HCT116 (cell line): ENCODE measurements around the gene NCF4. TPM values are rescaled to one million over a fixed set of nuclear protein-coding genes. Genes with fewer than 3 reads are reported as not detected.
A peak's percentile ranks its signal among the peaks of the same experiment; 100 is the strongest.

ENCODE experiments used
- ATAC-seq: fragments of 200-7000 bp; cut with Tn5 transposase; 2 replicates; pipeline ENCODE4 v1.9.1; 2020; ENCODE audit warnings: mild to moderate bottlenecking, moderate library complexity
- BruUV-seq: library from RNA; stranded (reverse); fragments of 400-500 nt; replicated peaks from 2 replicates; lab custom pipeline; 2021; lab: Mats Ljungman, UMichigan
- CTCF ChIA-PET: fragments of 300-600 bp; sonication (Branson Sonifier 250); formaldehyde crosslinking; loops from one replicate; lab custom pipeline; 2021; ENCODE audit warnings: antibody characterized with exemption; lab: Charles Lee
- POLR2A ChIA-PET: fragments of 300-600, 350-600 bp; sonication (Branson Sonifier 250); formaldehyde crosslinking; loops from one replicate; lab custom pipeline; 2021; ENCODE audit warnings: antibody characterized with exemption; lab: Charles Lee
- RAD21 ChIA-PET, 2 experiments: fragments of 300-600 bp; sonication (Branson Sonifier 250); formaldehyde crosslinking; loops; one replicate each; lab custom pipeline; 2023; ENCODE audit warnings: low total read pairs in 2 of 2; ENCODE audit not compliant: uncharacterized antibody in 2 of 2, unreplicated experiment in 2 of 2, low non-redundant PET in 1 of 2; lab: Charles Lee
- DNase-seq: peaks from one replicate; pipeline ENCODE4 v3.0.0-alpha.2; 2010; ENCODE audit warnings: low read depth, low spot score
- H2AFZ ChIP-seq: fragments of 200-600 bp; shearing (Covaris generic), sonication (generic); 2 replicates; pipeline ENCODE4 v1.6.1; 2017; ENCODE audit warnings: low read depth, mixed run types, mixed read lengths, antibody characterized with exemption, low read length; ENCODE audit not compliant: poor library complexity, severe bottlenecking
- H3K27ac ChIP-seq: 2 replicates; pipeline ENCODE4 v1.5.1; 2012; ENCODE audit warnings: low read depth, low read length
- H3K27me3 ChIP-seq: fragments of 200-600 bp; sonication (generic); 2 replicates; pipeline ENCODE4 v1.6.1; 2016; ENCODE audit warnings: mixed run types, low read length, mixed read lengths; ENCODE audit not compliant: insufficient read depth
- H3K36me3 ChIP-seq, 2 experiments: fragments of 200-500 bp in 1 of 2; fragments of 200-600 bp in 1 of 2; sonication (Bioruptor generic) in 1 of 2; sonication (generic) in 1 of 2; 2 replicates each; pipeline versions ENCODE4 v1.5.1 to v1.6.1; 2014 to 2016; ENCODE audit warnings: low read length in 2 of 2, inconsistent platforms in 1 of 2, mixed read lengths in 1 of 2, mixed run types in 1 of 2; ENCODE audit not compliant: insufficient read depth in 2 of 2, control insufficient read depth in 1 of 2
- H3K4me1 ChIP-seq, 2 experiments: fragments of 200-600 bp in 1 of 2; sonication (generic) in 1 of 2; 2 replicates each; pipeline versions ENCODE4 v1.5.1 to v1.6.1; 2012 to 2017; ENCODE audit warnings: low read length in 2 of 2, inconsistent platforms in 1 of 2, mild to moderate bottlenecking in 1 of 2, mixed read lengths in 1 of 2, mixed run types in 1 of 2, moderate library complexity in 1 of 2; ENCODE audit not compliant: insufficient read depth in 2 of 2, control insufficient read depth in 1 of 2
- H3K4me2 ChIP-seq: fragments of 200-600 bp; sonication (generic); 2 replicates; pipeline ENCODE4 v1.6.1; 2017; ENCODE audit warnings: mixed run types, low read length, mixed read lengths
- H3K4me3 ChIP-seq, 2 experiments: fragments of 200-600 bp in 1 of 2; sonication (generic) in 1 of 2; replicated peaks in 1 of 2; 2 replicates each; pipeline ENCODE4 v1.5.1; 2011 to 2016; ENCODE audit warnings: low read length in 2 of 2, control low read depth in 1 of 2, low read depth in 1 of 2, mild to moderate bottlenecking in 1 of 2, mixed read lengths in 1 of 2, mixed run types in 1 of 2
- H3K79me2 ChIP-seq: fragments of 200-600 bp; sonication (generic); 2 replicates; pipeline ENCODE4 v1.6.1; 2017; ENCODE audit warnings: mild to moderate bottlenecking, mixed run types, low read length, moderate library complexity, mixed read lengths; ENCODE audit not compliant: insufficient read depth
- H3K9ac ChIP-seq: fragments of 200-600 bp; sonication (generic); 2 replicates; pipeline ENCODE4 v1.6.1; 2016; ENCODE audit warnings: low read length, mixed read lengths
- H3K9me2 ChIP-seq: fragments of 200-600 bp; sonication (generic), shearing (Covaris generic); 2 replicates; pipeline ENCODE4 v1.6.1; 2017; ENCODE audit warnings: mixed run types, mild to moderate bottlenecking, moderate library complexity; ENCODE audit not compliant: insufficient read depth
- H3K9me3 ChIP-seq, 2 experiments: fragments of 200-500 bp in 1 of 2; fragments of 200-600 bp in 1 of 2; sonication (Bioruptor generic) in 1 of 2; sonication (generic) in 1 of 2; 2 replicates each; pipeline ENCODE4 v1.6.1; 2014 to 2017; ENCODE audit warnings: low read length in 2 of 2, mixed read lengths in 2 of 2, inconsistent platforms in 1 of 2, low read depth in 1 of 2, mild to moderate bottlenecking in 1 of 2, mixed run types in 1 of 2, moderate library complexity in 1 of 2; ENCODE audit not compliant: control insufficient read depth in 1 of 2, insufficient read depth in 1 of 2
- H4K20me1 ChIP-seq: fragments of 200-600 bp; sonication (generic), shearing (Covaris generic); 2 replicates; pipeline ENCODE4 v1.6.1; 2017; ENCODE audit warnings: mixed run types, mild to moderate bottlenecking, moderate library complexity; ENCODE audit not compliant: insufficient read depth
- CEBPB ChIP-seq: IDR thresholded peaks from 2 replicates; pipeline ENCODE4 v1.6.1; 2012; ENCODE audit warnings: low read depth
- CTCF ChIP-seq, 3 experiments: fragments of 200-600 bp in 1 of 3; sonication (generic) in 1 of 3; IDR thresholded peaks in 2 of 3; conservative IDR thresholded peaks in 1 of 3; 2 replicates each; pipeline ENCODE4 v1.5.1; 2012 to 2017; ENCODE audit warnings: low read depth in 2 of 3, low read length in 2 of 3, antibody characterized with exemption in 1 of 3, borderline replicate concordance in 1 of 3, control low read depth in 1 of 3, mild to moderate bottlenecking in 1 of 3, mixed read lengths in 1 of 3, mixed run types in 1 of 3, moderate library complexity in 1 of 3; ENCODE audit not compliant: insufficient read depth in 1 of 3
- EGR1 ChIP-seq: IDR thresholded peaks from 2 replicates; pipeline ENCODE4 v1.6.1; 2012; ENCODE audit warnings: low read depth
- ELF1 ChIP-seq: IDR thresholded peaks from 2 replicates; pipeline ENCODE4 v1.6.1; 2012; ENCODE audit warnings: low read depth, borderline replicate concordance
- EZH2 ChIP-seq: fragments of 200-600 bp; sonication (generic); IDR thresholded peaks from 2 replicates; pipeline ENCODE4 v1.6.1; 2017; ENCODE audit warnings: antibody characterized with exemption, mixed run types
- EZH2phosphoT487 ChIP-seq: fragments of 200-600 bp; IDR thresholded peaks from 2 replicates; pipeline ENCODE4 v1.6.1; 2018; ENCODE audit warnings: antibody characterized with exemption, borderline replicate concordance
- FOSL1 ChIP-seq: IDR thresholded peaks from 2 replicates; pipeline ENCODE4 v1.6.1; 2012; ENCODE audit warnings: low read depth
- JUND ChIP-seq: IDR thresholded peaks from 2 replicates; pipeline ENCODE4 v1.6.1; 2012
- POLR2A ChIP-seq: IDR thresholded peaks from 2 replicates; pipeline ENCODE4 v1.7.0; 2011; ENCODE audit warnings: borderline replicate concordance; ENCODE audit not compliant: insufficient read depth, insufficient read length; ENCODE audit errors: extremely low read depth
- POLR2AphosphoS5 ChIP-seq: IDR thresholded peaks from 2 replicates; pipeline ENCODE4 v1.6.1; 2011; ENCODE audit warnings: mild to moderate bottlenecking, low read depth, low read length, moderate library complexity
- RAD21 ChIP-seq: IDR thresholded peaks from 2 replicates; pipeline ENCODE4 v1.6.1; 2012; ENCODE audit warnings: low read depth, mild to moderate bottlenecking
- TCF7L2 ChIP-seq: IDR thresholded peaks from 2 replicates; pipeline ENCODE4 v1.7.0; 2011; ENCODE audit warnings: borderline replicate concordance, inconsistent platforms; ENCODE audit not compliant: insufficient read depth, insufficient read length; ENCODE audit errors: extremely low read depth
- YY1 ChIP-seq: IDR thresholded peaks from 2 replicates; pipeline ENCODE4 v1.6.1; 2011; ENCODE audit warnings: low read length, low read depth, moderate library complexity, mild to moderate bottlenecking; ENCODE audit not compliant: insufficient replicate concordance; ENCODE audit errors: extremely low read depth
- ZBTB33 ChIP-seq: IDR thresholded peaks from 2 replicates; pipeline ENCODE4 v1.6.1; 2011; ENCODE audit warnings: mild to moderate bottlenecking, low read length, moderate library complexity; ENCODE audit not compliant: insufficient replicate concordance; ENCODE audit errors: extremely low read depth
- ZNF274 ChIP-seq: fragments of 200-500 bp; sonication (Bioruptor generic); IDR thresholded peaks from 2 replicates; pipeline ENCODE4 v1.6.1; 2014; ENCODE audit warnings: mild to moderate bottlenecking, low read depth, low read length, inconsistent platforms
- intact Hi-C: fragments of 100-400 bp; cut with micrococcal nuclease; formaldehyde crosslinking; loops from 2 replicates; pipeline ENCODE4 v1.10.0; 2022
- total RNA-seq: library from RNA; stranded (reverse); gene quantifications from one replicate; pipeline ENCODE4 v1.2.1, GENCODE V29; 2021; ENCODE audit not compliant: unreplicated experiment
- TF ChIP-seq, protein P1 (sequence below): IDR thresholded peaks from 2 replicates; pipeline ENCODE4 v1.6.1; 2012

NCF4 gene
- total RNA-seq, 1 experiment from 2014 or later, result 0.37 TPM

DNA sequence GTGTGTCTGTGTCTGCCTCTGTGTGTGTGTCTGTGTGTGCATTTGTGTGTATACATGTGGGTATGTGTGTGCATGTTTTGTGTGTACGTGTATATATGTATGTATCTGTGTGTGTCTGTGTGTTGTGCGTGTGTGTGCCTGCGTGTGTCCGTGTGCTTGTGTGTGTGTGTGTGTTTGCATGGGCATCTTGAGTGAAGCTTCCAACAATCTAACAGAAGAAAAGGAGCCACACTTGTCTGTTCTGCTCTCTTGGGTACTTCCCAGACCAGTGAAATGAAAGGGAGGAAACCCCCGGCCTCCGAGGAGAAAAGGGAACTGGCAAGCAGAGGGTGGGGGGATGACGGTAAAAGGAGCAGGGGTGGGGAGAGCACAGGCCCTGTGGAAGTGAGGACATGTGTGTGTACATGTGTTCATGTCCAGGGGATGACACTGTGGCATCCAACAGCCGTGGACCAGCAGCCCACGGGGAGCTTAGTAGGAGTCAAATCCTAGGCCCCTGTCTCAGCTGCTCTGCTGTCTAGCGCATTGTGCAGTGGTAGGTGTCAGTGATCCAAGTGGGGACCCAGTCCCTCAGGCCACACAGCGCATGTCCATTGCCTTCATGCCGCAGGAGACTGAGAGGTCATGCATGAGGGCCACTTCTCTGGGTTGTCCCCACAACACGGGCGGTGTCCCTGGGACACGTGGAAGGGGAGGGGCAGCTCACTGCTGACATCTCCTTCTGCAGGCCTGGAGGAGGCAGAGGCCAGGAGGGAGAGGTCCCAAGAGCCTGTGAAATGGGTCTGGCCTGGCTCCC is 60.7 kb downstream of the NCF4 start (continued):
- TF ChIP-seq CTCF (IDR thresholded peaks at IDR 0.05 in 2 of 3, conservative IDR thresholded peaks at IDR 0.05 in 1 of 3; ENCODE audit: borderline replicate concordance in 1 of 3, insufficient read depth in 1 of 3, low read depth in 2 of 3, low read length in 2 of 3), result no peak
- no peak for TF ChIP-seq POLR2A
- no peak for TF ChIP-seq CEBPB
- no peak for TF ChIP-seq TCF7L2
- no peak for TF ChIP-seq FOSL1
- no peak for TF ChIP-seq JUND
- no peak for TF ChIP-seq POLR2AphosphoS5
- TF ChIP-seq ELF1, result no peak
- no peak for TF ChIP-seq ZNF274

GRCh38 chr22:36922105-36922608 is 61.4 kb downstream of the NCF4 start:
- Histone ChIP-seq H3K9me3 (no peaks in the 10 kb centered on the region), H4K20me1 (no peaks in the 10 kb centered on the region), H3K4me2 (no peak overlapping the region), H3K36me3 (no peaks in the 10 kb centered on the region), H3K27ac (no peak overlapping the region), H3K9ac (no peak overlapping the region), H3K4me1 (peaks cover 0 to 7% of the 10 kb centered on the region in 2 experiments; a peak in 2 of 4 replicates), H3K79me2 (no peaks in the 10 kb centered on the region), H3K27me3 (peaks cover 14% of the 10 kb centered on the region; the same call in 1 of the 2 replicates), H3K4me3 (no peak overlapping the region), H3K9me2 (no peaks in the 10 kb centered on the region), H2AFZ (no peak overlapping the region)
- DNase-seq (no peak), ATAC-seq (peak; percentile 39; the same call in 1 of the 2 replicates)
- intact Hi-C loops, result no loop called here
- POLR2A ChIA-PET, result no interaction called here
- TF ChIP-seq POLR2A (no peak), EGR1 (no peak), ZBTB33 (no peak), EZH2 (no peak), CTCF (IDR thresholded peaks at IDR 0.05 in 2 of 3, conservative IDR thresholded peaks at IDR 0.05 in 1 of 3; ENCODE audit: borderline replicate concordance in 1 of 3, insufficient read depth in 1 of 3, low read depth in 2 of 3, low read length in 2 of 3) (no peak), YY1 (no peak), FOSL1 (no peak), JUND (no peak), TCF7L2 (no peak), EZH2phosphoT487 (no peak), RAD21 (no peak)
- TF ChIP-seq, protein P1, sequence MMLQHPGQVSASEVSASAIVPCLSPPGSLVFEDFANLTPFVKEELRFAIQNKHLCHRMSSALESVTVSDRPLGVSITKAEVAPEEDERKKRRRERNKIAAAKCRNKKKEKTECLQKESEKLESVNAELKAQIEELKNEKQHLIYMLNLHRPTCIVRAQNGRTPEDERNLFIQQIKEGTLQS, result no peak
- RAD21 ChIA-PET, result no interaction called here
- BruUV-seq, result no TSS peak
- CTCF ChIA-PET, result no interaction called here
